Right lobe of liver (tissue), 4 donors: ENCODE results near the gene CENPP.

Experiments
- CTCF ChIP-seq, 4 donors: fragments of 200-600 bp in 3 of 4; fragments of 450-650 bp in 1 of 4; IDR thresholded peaks; one replicate each; pipeline versions ENCODE4 v1.5.1 to v1.8.0; 2016 to 2022; ENCODE audit warnings: antibody characterized with exemption in 4 of 4, mild to moderate bottlenecking in 2 of 4
- POLR2A ChIP-seq: fragments of 450-650 bp; IDR thresholded peaks from one replicate; pipeline ENCODE4 v1.6.1; 2017; ENCODE audit warnings: antibody characterized with exemption, mild to moderate bottlenecking
- donor health status: DM: no; HTN: no; CAD: no.
- donor health status: DM: no; HTN: no; CAD: no.
- donor health status: DM: no; HTN: yes; CAD: no.

GRCh38 chr9:92377876-92378275, 52.1 kb downstream of the CENPP start:
- TF ChIP-seq POLR2A (no peak), CTCF (IDR thresholded peaks at IDR 0.05) (no peak)
